ENCODE measurements around the gene MXD3.
"Not testable (repeated sequence)": the region's sequence is repeated elsewhere in the genome, so short reads cannot be mapped to it uniquely, and the experiment has no call there.

The MXD3 gene

DNA sequence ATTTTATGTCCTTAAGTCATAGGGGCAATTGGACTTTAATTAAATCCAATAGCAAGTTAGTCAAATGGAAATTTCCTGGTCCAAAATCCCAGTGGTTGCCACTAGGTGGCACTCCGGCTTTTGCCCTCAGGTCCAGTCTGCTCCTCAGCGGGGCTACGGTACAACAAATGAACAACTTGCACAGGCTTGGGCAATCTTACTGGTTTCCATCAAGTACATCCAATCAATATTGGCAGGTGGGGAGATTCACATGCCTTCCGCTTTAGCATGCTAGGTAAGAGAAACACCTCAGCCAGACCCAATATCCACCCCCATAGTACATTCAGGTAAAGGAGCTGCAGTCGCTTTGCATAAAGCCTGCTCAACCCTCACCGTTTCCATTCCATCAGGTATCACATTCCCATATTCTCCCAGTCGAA is 6.3 kb upstream of the MXD3 start:
- peak; percentile 46 for DNase-seq

DNA sequence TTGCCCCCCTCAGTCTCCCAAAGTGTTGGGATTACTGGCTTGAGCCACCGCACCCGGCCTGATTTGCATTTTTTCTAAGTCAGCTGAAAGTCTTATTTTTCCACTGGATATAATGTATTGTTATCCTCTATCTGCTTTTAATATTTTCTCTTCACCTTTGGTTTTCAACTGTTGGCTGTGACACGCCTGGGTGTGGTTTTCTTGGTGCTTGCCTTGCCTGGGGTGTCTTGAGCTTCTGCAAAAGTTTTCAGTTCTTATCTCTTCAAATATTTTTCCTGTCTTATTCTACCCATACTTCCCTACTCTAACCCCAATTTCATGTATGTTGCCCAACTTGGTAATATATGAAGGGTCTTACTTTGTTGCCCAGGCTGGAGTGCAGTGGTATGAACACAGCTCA is 4.3 kb upstream of the MXD3 start:
- no peak for DNase-seq

DNA sequence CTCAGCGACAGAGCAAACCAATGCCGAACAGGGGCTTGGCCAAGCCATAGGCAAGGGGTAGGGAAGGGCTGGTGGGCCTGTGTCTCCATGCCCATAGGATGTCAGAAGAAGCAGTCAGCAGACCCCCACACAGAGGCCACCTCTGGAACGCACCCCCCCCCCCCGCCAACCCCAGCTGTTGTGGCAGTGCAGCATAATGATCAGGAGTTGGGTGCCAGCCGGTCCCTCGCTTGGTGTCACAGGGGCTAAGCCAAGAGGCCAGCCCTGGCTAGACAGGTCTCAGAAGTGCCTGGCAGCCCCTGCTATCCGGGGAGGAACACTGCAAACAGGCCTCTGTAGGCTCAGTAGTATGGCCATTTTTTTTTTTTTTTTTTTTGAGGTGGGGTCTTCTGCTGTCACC is 3.7 kb upstream of the MXD3 start:
- DNase-seq = no peak

DNA sequence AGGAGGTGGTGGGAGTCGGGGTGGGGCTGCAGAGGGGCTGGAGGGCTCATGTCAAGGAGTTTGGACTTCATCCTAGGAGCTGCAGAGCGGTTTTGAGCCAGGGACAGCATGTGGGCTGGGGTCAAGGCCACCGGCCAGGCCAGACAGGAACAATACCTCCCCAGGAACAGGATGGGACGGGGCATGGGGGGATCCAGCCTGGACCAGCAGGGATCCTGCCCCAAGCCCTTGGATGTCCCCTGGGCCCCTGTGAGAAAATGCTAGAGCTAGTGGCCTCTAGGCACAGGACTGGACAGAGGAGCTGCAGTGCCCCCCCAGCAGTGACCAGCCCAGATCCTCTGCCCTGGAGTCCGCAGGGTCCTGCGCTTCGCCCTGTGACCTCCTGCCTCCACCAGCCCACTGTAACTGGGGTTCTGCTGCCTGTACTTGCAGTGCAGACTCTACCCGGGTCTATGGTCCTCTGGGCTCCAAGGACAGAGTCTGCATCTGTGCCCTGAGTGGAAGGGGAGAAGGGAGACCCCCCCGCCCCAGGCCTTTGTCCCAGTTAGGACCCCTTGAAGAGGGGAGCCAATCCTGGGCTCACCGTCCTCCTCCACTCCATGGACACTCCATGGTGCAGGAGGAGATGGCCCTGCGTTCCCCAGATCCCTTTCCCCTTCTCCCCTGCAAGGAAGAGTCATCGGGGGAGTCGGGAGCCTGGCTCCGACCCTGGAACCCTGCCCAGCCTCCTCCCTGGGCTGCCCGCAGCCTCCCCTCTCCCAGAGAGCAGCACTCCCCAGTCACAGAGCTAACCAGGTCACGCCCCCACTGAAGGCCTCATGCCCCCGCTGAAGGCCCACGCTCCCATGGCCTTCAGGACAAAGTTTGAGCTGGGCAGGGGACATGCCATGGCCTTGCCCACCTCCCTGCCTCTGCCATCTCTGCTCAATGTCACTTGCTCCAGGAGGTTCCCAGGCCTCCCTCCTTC is 3.0 kb upstream of the MXD3 start:
- no peak for DNase-seq

DNA sequence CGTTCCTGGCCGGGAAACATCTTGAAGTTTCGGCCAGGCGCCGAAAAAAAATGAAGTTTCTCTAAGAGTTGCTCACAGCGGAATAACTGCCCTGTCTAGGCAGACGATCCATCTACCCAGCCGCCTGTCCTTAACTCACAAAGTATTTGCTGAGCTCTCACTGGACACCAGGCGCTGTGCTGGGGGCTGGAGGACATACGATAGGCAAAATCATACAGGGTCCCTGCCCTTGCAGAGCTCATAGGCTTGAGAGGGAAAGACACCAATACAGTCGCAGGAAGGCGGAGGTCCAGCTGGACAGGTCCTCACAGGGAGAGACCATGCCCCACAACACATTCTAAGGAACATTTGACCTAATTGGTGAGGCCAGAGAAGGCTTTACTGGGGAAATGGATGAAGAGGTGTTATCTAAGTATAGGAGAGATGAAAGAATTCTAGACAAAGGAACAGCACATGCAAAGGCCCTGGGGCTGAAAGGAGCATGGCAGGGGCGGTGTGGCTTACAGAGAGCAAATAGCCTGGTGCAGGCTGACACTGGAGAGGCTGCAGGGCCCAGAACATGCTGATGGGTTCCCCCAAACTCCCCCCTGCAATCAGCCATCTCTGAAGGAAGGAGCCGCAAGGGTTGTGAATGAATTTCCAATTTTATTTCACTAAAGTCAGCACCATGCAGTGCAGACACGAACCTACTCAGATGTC is 2.0 kb upstream of the MXD3 start:
- DNase-seq = no peak

DNA sequence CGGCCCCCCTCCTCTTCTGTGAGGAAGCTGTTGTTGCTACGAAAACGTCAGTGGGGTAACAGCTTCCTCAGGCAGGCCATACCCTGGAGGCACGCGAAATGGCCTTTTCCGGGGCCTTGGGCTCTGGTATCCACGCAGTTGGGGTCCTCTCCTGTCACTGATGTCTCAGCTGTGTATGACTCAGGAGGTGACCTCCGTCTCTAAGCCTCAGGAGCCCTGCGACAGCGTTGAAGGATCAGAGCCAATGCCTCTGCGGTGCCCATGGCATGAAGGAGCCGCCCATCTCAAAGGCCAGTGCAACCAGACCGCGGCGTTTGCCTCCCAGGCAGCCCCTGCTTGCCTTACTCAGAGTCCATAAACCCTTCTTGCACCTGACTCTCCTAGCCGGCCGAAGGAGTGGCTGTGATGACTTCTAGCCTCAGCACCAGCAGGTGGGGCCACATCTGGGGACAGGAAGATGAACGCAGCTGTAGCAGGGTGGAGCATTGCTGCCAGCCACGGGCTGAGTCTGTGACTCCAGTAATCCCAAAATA is 1.0 kb upstream of the MXD3 start:
- DNase-seq = no peak

DNA sequence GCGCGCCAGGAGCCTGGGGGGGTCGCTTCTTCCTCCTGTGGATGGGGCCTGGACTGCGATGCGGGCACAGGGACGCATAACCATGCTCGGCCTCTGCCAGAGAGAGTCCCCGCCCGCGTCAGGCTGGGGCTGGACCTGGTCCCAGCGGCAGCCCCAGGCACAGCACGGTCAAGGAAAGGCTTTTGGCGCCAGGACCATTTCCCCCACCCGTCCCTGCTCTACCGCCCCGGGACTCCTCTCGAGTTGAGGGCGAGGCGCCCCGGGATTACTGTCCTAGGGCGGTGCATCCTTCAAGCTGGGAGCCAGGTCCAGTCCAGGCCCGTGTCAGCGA is 341 bp downstream of the MXD3 start:
- no peak for DNase-seq

DNA sequence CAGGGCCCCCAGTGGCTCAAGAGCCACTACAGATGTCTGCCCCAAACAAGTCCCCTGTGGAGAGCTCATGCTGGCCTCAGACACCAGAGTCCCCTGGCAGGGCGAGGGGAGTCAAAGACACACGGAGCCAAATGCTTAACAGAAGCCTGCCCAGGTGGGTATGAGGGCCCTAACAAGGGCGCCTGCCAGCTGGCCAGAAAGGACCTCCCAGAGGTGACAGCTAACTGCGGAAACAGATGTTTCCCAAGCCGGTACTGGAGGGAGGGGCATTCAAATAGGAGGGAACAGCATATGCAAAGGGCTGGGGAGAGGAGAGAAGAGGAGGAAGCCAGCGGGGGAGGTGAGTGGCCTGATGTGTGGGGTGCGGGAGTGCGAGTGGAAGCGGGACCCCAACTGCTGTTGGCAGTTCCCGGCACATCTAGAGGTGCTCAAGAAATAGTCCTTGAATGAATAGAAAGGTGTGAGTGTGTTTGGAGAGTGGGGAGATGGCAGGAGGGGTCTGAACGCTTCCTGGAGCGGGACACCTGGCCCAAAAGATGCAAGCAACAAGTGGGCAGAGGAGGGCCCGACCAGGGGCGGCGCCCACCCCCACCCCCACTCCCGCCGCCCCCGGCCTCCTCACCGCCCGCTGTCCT is 824 bp downstream of the MXD3 start:
- peak; percentile 22 for DNase-seq

DNA sequence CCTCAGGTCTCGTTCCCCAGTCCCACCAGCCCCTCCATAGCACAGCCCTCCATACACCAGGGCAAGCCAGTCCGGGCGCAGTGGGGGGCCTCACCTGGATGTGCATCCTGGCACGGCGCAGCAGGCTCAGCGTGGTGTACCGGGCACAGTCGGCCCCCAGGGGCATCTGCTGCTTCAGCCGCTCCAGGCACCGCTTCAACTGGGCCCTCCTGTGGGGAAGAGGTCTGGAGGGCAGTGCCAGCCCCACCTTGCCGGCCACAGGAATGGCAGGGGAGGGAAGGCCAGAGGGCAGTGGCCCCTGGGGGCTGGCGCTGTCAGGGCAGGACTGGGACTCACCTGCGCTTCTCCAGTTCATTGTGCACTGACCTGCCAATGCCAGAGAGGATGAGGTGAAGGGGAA is 1.4 kb downstream of the MXD3 start:
- DNase-seq = no peak

DNA sequence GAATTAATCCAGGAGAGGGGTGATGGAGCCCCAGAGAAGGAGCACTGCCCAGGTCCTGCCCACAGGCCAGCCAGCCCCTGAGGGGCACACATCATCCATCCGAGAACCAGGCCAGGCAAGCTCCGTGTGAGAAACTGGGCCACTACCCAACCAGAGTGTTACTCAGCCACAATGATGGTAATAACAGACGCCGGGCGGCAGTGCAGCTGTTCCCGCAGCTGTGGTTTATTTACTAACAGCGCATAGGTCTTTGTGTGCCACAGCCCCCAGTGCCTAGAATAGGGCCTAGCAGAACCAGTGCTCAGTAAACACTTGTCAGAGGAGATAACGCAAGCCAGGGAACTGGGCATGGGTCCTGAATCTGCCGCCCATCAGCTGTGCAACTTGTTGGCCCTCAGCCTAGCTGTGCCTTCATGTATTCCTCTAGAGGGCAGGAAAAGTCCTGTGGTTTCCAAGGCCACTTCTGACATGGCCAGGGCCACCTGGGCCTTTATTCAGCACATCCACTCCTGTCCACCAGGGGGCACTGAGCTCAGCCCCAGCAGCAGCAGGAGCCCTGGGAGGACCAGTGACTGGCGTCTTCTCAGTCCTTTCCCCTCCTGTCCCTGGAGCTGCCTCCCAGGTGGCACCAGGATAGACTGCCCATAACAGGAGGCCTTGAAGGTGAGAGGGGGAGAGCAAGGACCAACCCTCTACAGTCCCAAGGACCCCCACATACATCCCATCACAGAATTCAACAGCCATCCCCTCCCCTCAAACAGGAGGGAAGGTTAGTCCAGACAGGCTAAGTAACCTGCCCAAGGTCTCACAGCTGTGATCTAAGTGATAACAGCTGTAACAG is 2.1 kb downstream of the MXD3 start:
- peak; percentile 39 for DNase-seq

DNA sequence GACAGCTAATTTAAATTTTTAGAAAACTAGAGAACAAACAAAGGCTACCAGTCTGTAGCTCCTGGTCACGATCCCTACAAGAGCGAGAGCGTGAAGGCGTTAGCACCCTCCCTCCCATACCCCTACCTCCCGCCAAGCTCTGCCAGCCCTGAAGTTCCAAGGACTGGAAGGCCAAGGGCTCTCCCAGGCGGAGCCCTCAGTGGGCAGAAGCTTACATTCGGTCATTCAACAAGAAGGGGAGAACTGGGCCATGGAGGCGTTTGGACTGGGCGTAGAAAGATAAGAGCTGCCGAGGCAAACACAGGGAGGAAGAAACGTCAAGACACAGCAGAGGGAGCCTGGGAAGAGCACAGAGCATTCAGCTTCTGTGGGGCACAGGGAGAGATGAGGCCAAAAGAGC is 3.0 kb downstream of the MXD3 start:
- DNase-seq = no peak

DNA sequence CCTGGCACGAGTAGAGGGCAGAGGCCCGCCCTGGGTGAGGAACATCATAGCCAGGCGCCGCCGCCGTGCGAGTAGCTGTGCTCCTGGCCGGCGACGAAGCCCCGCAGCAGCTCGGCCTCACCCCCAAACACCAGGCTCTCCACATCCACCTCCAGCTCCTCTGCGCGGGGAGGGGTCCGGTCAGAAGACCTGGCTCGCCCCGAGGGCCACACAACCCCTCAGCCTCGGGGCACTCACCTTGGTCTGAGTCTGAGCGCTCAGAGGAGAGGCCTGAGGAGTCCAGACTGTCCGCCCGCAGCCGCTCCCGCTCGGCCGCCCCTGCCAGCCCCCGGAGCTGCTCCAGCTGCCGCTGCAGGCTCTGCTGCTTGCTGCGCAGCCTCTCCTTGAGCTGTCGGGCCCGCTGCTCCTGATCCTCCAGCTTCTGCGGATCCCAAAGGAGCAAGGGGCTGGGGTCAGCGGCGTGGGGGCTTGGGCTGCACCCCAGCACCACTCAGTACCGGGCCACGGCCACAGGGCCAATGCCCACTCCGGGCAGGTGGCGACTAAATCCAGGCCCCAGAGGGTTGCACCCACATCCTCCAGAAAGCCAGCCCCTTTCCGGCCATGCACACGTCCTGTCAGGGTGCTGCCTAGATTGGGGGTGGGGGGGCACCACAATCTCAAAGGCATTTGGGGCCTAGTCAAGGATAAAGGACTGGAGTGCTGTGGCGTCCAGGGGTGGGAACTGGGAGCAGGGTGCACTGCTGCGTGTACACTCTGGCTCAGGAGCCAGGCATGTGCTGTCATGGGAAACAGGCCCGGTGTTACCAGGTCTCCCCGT is 3.9 kb downstream of the MXD3 start:
- DNase-seq = no peak

DNA sequence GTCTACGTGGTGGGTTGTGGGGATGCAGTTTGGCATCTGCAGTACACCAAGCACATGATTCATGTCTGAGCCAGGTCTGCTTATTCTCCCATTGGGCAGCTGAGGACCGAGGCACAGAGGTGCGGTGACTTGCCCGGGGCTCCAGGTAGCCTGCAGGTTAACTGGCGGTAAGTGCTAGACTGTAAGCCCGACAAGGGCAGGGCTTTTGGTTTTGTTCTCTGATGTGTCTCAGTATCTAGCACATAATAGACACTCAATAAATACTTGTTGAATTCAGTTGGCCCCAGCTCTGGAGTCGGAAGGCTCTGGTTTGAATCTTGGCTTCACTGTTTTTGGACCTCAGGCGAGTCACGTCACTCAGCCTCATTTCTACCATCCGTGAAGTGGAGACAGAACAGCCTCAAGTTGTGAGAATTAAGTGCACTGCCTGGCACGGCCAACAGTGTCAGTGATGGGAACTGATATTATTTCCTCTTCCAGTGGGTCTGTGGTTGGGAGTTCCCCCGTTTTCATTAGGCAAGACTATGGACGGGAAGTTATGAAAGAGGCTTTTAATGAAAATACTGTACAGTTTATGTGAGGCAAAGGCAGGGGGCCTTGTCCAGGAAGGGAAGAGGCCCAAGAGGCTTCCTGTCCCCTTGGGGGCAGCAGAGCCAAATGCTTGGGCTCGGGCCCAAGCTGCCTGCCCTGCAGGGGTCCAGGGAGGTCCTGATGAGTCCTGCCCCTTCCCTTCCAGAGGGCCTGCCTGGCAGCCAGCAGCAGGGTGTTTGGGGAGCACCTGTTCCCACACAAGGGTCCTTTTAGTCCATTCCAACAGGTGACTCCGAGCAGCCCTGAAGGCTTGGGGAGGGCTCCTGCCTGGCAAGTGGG is 4.8 kb downstream of the MXD3 start:
- DNase-seq = no peak

DNA sequence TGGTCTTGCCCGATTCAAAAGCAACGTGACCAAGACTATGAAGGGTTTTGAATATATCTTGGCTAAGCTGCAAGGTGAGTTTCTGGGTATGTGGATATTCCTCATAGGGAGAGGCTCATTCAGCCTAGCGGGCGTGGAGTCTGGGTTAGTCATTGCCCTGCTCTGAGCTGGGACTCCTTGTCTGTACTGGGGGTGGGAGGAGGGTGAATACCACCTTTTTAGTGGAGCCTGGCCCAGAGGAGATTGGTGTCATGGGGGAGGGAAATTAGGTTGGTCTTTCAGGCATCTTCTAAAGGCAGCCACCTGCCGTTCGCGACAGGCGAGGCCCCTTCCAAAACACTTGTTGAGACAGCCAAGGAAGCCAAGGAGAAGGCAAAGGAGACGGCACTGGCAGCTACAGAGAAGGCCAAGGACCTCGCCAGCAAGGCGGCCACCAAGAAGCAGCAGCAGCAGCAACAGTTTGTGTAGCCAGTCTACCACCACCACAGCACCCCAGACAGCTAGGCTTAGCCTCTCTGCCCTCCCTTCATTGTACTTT is 5.5 kb downstream of the MXD3 start:
- DNase-seq = not testable (repeated sequence)

DNA sequence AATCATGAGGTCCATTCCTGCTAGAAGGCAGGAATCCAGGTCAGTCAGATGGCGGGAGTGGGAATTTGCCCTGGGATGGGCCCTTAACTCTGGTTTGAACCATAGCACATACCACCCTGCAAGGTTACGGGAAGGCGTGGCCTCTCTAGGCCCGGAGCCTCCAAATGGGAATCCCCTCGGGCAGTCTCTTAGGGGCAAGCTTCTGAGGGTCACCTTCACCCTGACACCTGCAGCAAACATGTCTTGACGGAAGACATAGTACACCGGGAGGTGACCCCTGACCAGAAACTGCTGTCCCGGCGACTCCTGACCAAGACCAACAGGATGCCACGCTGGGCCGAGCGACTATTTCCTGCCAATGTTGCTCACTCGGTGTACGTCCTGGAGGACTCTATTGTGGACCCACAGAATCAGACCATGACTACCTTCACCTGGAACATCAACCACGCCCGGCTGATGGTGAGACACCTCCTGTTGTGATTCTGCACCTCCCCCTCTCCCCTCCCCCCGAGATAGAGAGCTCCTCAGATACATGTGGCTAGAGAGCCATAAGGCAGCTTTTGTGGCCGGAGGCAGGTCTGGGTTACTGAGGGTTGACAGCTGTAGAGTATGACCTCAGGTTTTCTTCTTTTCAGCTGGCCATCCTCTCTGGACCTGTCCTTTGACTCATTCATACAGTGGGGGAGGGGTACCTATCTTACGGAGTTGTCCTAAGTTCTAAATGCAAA is 7.1 kb downstream of the MXD3 start:
- DNase-seq = no peak

DNA sequence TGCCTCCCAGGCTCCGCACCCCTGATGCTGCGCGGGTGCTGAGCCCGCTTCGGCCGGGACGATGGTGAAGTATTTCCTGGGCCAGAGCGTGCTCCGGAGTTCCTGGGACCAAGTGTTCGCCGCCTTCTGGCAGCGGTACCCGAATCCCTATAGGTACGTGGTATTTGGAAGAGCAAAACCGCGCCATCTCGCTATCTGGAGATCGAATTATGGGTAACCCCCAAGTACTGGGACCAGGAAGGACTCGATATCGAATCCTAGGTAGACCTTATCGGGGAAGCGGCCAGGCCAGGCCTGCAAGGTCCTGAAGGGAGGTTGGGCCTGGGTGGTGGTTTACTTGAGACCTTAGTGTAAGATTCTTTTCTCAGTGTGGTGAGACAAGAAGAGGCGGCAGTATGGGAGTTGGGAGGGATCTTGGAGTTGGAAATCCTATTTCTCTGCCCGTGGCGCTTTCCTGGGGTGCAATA is 7.7 kb downstream of the MXD3 start:
- no peak for DNase-seq

DNA sequence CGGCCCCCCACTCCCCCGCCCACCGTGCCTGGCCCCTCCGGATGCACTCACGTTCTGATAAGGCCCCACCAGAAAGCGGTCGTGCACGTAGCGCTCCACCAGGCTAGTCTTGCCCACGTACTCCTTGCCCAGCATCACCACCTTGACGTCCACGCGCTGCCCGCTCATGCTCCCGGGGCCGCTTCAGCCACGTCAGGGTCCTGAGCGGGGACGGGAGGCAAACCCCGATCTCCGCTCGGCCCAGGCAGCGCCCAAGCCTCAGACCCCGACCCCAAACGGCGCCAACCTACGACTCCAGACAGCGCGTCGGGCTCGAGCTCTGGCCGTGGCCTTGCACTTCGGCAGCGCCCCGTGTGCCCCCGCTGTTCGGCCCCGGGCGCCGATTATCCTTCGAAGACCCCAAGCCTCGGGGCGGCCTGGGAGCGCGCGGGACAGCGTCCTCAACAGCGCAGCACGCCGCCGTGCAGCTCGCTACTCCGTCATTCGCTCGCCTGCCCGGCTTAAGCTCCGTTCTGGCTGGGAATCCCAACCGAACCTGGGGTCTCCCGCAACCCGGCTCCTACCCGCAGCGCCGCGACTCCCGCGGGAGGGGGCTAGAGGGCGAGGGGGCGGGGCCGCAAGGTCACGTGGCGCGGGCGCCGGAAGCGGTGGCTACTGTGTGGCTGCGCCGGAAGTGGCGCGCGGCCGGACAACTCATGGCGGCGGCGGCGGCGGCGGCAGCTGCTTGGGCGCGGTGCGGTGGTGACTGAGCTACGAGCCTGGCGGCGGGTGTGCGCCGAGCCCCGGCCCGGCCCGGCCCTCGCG is 8.4 kb downstream of the MXD3 start, which contains the start of the genes PRELID1 and RAB24:
Gene PRELID1 (plus strand): TSS at position 679 of the 804 bp plus-strand sequence. CDS start 187 bp downstream, outside the sequence.
Gene RAB24 (minus strand): TSS at position 599 of the 804 bp plus-strand sequence. CDS start 431 bp downstream, at position 168.
- DNase-seq = peak; percentile 30

DNA sequence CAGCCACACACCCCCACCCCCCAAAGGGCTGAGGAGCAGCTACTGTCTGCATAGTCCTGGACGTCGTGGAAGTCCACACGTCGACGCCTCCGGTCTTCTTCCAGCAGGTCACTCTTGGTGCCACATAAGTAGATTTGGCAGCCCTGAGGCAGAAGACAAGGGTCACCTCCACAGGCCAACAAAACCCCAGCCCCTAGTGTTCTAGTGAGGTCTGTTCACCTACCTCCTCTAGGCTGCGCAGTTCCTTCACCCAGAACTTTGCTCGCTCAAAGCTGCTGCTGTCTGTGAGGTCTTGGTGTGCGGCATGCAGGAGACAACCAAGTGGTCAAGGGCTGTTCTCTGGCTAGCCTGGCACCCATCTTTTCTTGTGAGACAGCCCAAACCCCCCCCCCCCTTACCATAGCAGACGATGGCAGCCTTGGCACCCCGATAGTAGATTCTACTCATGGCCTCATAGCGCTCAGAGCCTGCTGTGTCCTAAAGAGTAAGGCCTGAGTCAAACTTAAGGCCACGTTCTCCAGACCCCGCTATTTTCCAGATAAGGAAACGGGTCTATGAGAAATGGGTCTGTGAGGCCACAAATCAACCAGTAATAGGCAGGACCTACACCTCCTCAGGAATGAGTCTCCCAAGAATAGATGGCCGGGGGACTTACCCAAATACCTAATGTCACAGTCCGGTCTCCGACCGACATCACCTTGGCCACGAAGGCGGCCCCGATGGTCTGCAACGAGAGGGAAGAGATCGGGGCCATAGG is 9.2 kb downstream of the MXD3 start:
- no peak for DNase-seq
